Mononuclear cell (primary cell): ENCODE results near the gene TXNDC16. TPM values are rescaled to one million over a fixed set of nuclear protein-coding genes. Genes with fewer than 3 reads are reported as not detected.
A peak's percentile ranks its signal among the peaks of the same experiment; 100 is the strongest.
"Not testable (repeated sequence)": the region's sequence is repeated elsewhere in the genome, so short reads cannot be mapped to it uniquely, and the experiment has no call there.

ENCODE experiments used
- H3K27me3 ChIP-seq: 2 replicates; pipeline ENCODE4 v1.6.0; 2011; ENCODE audit warnings: low read length, control low read depth; ENCODE audit not compliant: insufficient read depth
- H3K4me1 ChIP-seq: 2 replicates; pipeline ENCODE4 v1.5.1; 2011; ENCODE audit warnings: mild to moderate bottlenecking, low read length, control low read depth; ENCODE audit not compliant: insufficient read depth
- H3K4me3 ChIP-seq: 2 replicates; pipeline ENCODE4 v1.5.1; 2011; ENCODE audit warnings: mild to moderate bottlenecking, low read length, moderate library complexity
- H3K9me3 ChIP-seq: 2 replicates; pipeline ENCODE4 v1.5.1; 2011; ENCODE audit warnings: low read depth, mild to moderate bottlenecking, control low read depth, low read length
- total RNA-seq: library from RNA; depleted of rRNA; stranded (reverse); fragments of >200 nt; gene quantifications from one replicate; pipeline ENCODE4 v1.2.3, GENCODE V29; 2012

TXNDC16 gene
- total RNA-seq: 18.5 TPM

GRCh38 chr14:52552063-52552988 is at the start of gene TXNDC16, which contains the start of gene GPR137C:
TSS of gene TXNDC16 (minus strand) at chr14:52552505. CDS start at chr14:52543557, 8,948 bp downstream.
TSS of gene GPR137C (plus strand) at chr14:52552836. CDS start at chr14:52553148, 312 bp downstream.
- H3K27me3 ChIP-seq: peaks cover 6% of the 10 kb centered on the region
- peaks cover 28% of the 10 kb centered on the region for H3K4me1 ChIP-seq
- H3K9me3 ChIP-seq: no peaks in the 10 kb centered on the region
- peak within 1 kb of the TSS; percentile 58 for H3K4me3 ChIP-seq

- Histone ChIP-seq H3K4me1 (no peaks in the 10 kb centered on the region), H3K4me3 (no peak overlapping the region), H3K9me3 (no peaks in the 10 kb centered on the region), H3K27me3 (no peaks in the 10 kb centered on the region)
Observed at GRCh38 chr14:52599974-52600373, 47.7 kb upstream of the TXNDC16 start.

GRCh38 chr14:52598568-52598967 is 46.3 kb upstream of the TXNDC16 start:
- Histone ChIP-seq H3K27me3 (no peaks in the 10 kb centered on the region), H3K9me3 (no peaks in the 10 kb centered on the region), H3K4me1 (no peaks in the 10 kb centered on the region), H3K4me3 (no peak overlapping the region)

GRCh38 chr14:52596861-52597260 is 44.6 kb upstream of the TXNDC16 start:
- Histone ChIP-seq H3K4me3 (no peak overlapping the region), H3K9me3 (no peaks in the 10 kb centered on the region), H3K4me1 (no peaks in the 10 kb centered on the region), H3K27me3 (no peaks in the 10 kb centered on the region)

- Histone ChIP-seq H3K27me3 (no peaks in the 10 kb centered on the region), H3K4me3 (no peak overlapping the region), H3K4me1 (no peaks in the 10 kb centered on the region), H3K9me3 (no peaks in the 10 kb centered on the region)
Observed at GRCh38 chr14:52596320-52596719, 44.0 kb upstream of the TXNDC16 start.

GRCh38 chr14:52590318-52590717 is 38.0 kb upstream of the TXNDC16 start:
- Histone ChIP-seq H3K9me3 (no peaks in the 10 kb centered on the region), H3K27me3 (no peaks in the 10 kb centered on the region), H3K4me3 (no peak overlapping the region), H3K4me1 (no peaks in the 10 kb centered on the region)

- Histone ChIP-seq H3K4me3 (no peak overlapping the region), H3K9me3 (no peaks in the 10 kb centered on the region), H3K27me3 (no peaks in the 10 kb centered on the region), H3K4me1 (no peaks in the 10 kb centered on the region)
Observed at GRCh38 chr14:52589646-52590045, 37.3 kb upstream of the TXNDC16 start.

- H3K4me1 ChIP-seq: no peaks in the 10 kb centered on the region
Observed at GRCh38 chr14:52583544-52583943, 31.2 kb upstream of the TXNDC16 start.

GRCh38 chr14:52575858-52576257 is 23.6 kb upstream of the TXNDC16 start:
- H3K4me3 ChIP-seq: no peak overlapping the region
- no peaks in the 10 kb centered on the region for H3K27me3 ChIP-seq
- no peaks in the 10 kb centered on the region for H3K9me3 ChIP-seq
- H3K4me1 ChIP-seq: no peaks in the 10 kb centered on the region

More at GRCh38 chr14:52583544-52583943, 31.2 kb upstream of the TXNDC16 start:
- no peaks in the 10 kb centered on the region for H3K27me3 ChIP-seq
- no peak overlapping the region for H3K4me3 ChIP-seq
- H3K9me3 ChIP-seq: no peaks in the 10 kb centered on the region

GRCh38 chr14:52568454-52568853 is 16.1 kb upstream of the TXNDC16 start:
- H3K4me1 ChIP-seq, H3K9me3 ChIP-seq, H3K4me3 ChIP-seq, H3K27me3 ChIP-seq: not testable (repeated sequence)

GRCh38 chr14:52563120-52563519 is 10.8 kb upstream of the TXNDC16 start:
- no peaks in the 10 kb centered on the region for H3K9me3 ChIP-seq
- H3K27me3 ChIP-seq: no peaks in the 10 kb centered on the region
- H3K4me3 ChIP-seq: no peak overlapping the region
- H3K4me1 ChIP-seq: no peaks in the 10 kb centered on the region

GRCh38 chr14:52558688-52559087 is 6.4 kb upstream of the TXNDC16 start:
- H3K4me3 ChIP-seq: no peak overlapping the region
- H3K27me3 ChIP-seq: peaks cover 10% of the 10 kb centered on the region
- H3K4me1 ChIP-seq: peaks cover 6% of the 10 kb centered on the region
- no peaks in the 10 kb centered on the region for H3K9me3 ChIP-seq

GRCh38 chr14:52553671-52554575 is 1.6 kb upstream of the TXNDC16 start:
- peak overlapping the region; percentile 58 for H3K4me3 ChIP-seq
- peaks cover 28% of the 10 kb centered on the region for H3K4me1 ChIP-seq
- H3K9me3 ChIP-seq: no peaks in the 10 kb centered on the region
- H3K27me3 ChIP-seq: peaks cover 10% of the 10 kb centered on the region

GRCh38 chr14:52553002-52553670 is 831 bp upstream of the TXNDC16 start:
- H3K4me1 ChIP-seq: peaks cover 28% of the 10 kb centered on the region

More at GRCh38 chr14:52553002-52553670, 831 bp upstream of the TXNDC16 start:
- Histone ChIP-seq H3K4me3 (peak overlapping the region; percentile 58), H3K9me3 (no peaks in the 10 kb centered on the region), H3K27me3 (peaks cover 10% of the 10 kb centered on the region)
